Cardiac muscle cell (in vitro differentiated cells and primary cell): Measurements from ENCODE around the gene FNDC3B. TPM values are rescaled to one million over a fixed set of nuclear protein-coding genes. Genes with fewer than 3 reads are reported as not detected.

Experiments used
- DNase-seq, 2 donors: peaks; one replicate each; pipeline versions ENCODE4 v3.0.0 to v3.0.0-alpha.2; 2010 to 2017; ENCODE audit warnings: low read depth in 1 of 2, low spot score in 1 of 2
- H3K27ac ChIP-seq: fragments of 200-600 bp; sonication (generic); 2 replicates; pipeline ENCODE4 v1.5.1; 2016
- H3K27me3 ChIP-seq: fragments of 200-600 bp; sonication (generic); 2 replicates; pipeline ENCODE4 v1.6.0; 2016; ENCODE audit warnings: control low read depth
- H3K36me3 ChIP-seq: fragments of 200-600 bp; sonication (generic); 2 replicates; pipeline ENCODE4 v1.5.1; 2016; ENCODE audit warnings: control low read depth
- H3K4me1 ChIP-seq: fragments of 200-600 bp; sonication (generic); 2 replicates; pipeline ENCODE4 v1.8.1; 2017; ENCODE audit warnings: low read depth, mild to moderate bottlenecking, mixed run types
- H3K4me3 ChIP-seq: fragments of 200-600 bp; sonication (generic); 2 replicates; pipeline ENCODE4 v1.5.1; 2016; ENCODE audit warnings: mild to moderate bottlenecking
- H3K9me3 ChIP-seq: fragments of 200-600 bp; sonication (generic); 2 replicates; pipeline ENCODE4 v1.5.1; 2017; ENCODE audit warnings: low read depth, mild to moderate bottlenecking, control low read depth
- polyA plus RNA-seq: library from polyadenylated mRNA; unstranded; fragments of >200 nt; fragmentation: Nextera tagmentation; extraction: Ambion mirVana; gene quantifications from 2 replicates; pipeline ENCODE4 v1.2.1, GENCODE V29; 2016
- total RNA-seq: library from RNA; depleted of rRNA; stranded (reverse); fragments of >200 nt; gene quantifications from 2 replicates; pipeline ENCODE4 v1.2.3, GENCODE V29; 2016
- TF ChIP-seq, protein P1 (sequence below): IDR thresholded peaks from 2 replicates; pipeline ENCODE4 v1.5.1; 2012; ENCODE audit warnings: low read depth, mild to moderate bottlenecking, low read length

Gene FNDC3B
- total and polyA plus RNA-seq, 2 experiments from 2014 or later: 55.2 to 62.3 TPM

DNA sequence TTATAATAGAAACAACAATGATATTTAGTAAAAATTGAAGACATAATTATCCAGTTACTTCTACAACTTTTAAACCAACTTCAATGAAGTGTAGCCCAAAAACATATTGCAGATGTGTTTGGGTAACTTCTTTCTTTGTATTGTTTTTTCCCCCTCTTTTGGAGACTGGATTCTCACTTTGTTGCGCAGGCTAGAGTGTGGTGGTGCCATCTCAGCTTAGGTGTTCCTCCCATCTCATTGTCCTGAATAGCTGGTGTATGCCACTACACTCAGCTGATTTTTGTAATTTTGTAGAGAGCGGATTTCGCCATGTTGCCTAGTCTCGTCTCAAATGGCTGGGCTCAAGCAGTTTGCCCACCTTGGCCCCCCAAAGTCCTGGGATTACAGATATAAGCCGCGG lies 148.1 kb downstream of the FNDC3B start:
- Histone ChIP-seq H3K27me3 (no peaks in the 10 kb centered on the region), H3K4me3 (no peak overlapping the region), H3K27ac (no peak overlapping the region), H3K9me3 (no peaks in the 10 kb centered on the region), H3K36me3 (no peaks in the 10 kb centered on the region), H3K4me1 (peaks cover 20% of the 10 kb centered on the region)
- no peak for DNase-seq
- TF ChIP-seq, protein P1, sequence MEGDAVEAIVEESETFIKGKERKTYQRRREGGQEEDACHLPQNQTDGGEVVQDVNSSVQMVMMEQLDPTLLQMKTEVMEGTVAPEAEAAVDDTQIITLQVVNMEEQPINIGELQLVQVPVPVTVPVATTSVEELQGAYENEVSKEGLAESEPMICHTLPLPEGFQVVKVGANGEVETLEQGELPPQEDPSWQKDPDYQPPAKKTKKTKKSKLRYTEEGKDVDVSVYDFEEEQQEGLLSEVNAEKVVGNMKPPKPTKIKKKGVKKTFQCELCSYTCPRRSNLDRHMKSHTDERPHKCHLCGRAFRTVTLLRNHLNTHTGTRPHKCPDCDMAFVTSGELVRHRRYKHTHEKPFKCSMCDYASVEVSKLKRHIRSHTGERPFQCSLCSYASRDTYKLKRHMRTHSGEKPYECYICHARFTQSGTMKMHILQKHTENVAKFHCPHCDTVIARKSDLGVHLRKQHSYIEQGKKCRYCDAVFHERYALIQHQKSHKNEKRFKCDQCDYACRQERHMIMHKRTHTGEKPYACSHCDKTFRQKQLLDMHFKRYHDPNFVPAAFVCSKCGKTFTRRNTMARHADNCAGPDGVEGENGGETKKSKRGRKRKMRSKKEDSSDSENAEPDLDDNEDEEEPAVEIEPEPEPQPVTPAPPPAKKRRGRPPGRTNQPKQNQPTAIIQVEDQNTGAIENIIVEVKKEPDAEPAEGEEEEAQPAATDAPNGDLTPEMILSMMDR: no peak

DNA sequence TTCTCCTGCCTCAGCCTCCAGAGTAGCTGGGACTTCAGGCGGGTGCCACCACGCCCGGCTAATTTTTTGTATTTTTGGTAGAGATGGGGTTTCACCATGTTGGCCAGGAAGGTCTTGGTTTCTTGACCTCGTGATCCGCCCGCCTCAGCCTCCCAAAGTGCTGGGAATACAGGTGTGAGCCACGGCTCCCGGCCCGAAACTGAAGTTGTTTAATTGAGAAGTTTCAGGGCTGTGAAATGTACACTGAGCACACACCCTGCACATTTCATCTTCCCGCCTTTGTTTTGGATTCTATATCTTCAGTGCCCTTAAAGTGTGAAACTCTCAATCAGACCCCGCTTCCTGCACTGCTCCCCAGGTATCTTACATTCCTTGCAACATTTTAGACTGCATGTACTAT lies 149.1 kb downstream of the FNDC3B start:
- Histone ChIP-seq H3K36me3 (no peaks in the 10 kb centered on the region), H3K9me3 (no peaks in the 10 kb centered on the region), H3K27me3 (no peaks in the 10 kb centered on the region), H3K4me1 (peaks cover 15% of the 10 kb centered on the region), H3K27ac (no peak overlapping the region), H3K4me3 (no peak overlapping the region)
- DNase-seq: no peak
- TF ChIP-seq, protein P1: no peak

DNA sequence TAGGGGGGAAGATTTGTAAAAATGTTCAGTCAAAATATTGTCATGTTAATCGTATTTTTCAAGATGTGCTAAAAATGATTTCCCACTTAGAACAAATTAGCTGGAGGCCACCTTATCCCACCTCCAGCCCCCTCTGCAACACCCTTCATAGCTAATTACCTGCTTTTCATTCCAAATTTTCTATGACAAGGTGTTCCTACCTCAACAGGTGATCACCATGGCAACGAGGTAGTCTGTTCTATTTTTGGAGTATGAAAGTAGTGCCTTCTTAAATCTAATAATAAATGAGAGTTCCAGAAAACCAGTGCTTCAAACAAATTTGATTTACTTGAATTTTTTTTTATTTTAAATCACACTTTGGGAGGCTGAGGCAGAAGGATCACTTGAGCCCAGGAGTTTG lies 149.8 kb downstream of the FNDC3B start:
- peaks cover 15% of the 10 kb centered on the region for H3K4me1 ChIP-seq
- TF ChIP-seq, protein P1: no peak
- H3K9me3 ChIP-seq: no peaks in the 10 kb centered on the region
- no peak for DNase-seq
- no peaks in the 10 kb centered on the region for H3K27me3 ChIP-seq
- no peaks in the 10 kb centered on the region for H3K36me3 ChIP-seq
- no peak overlapping the region for H3K4me3 ChIP-seq
- H3K27ac ChIP-seq: no peak overlapping the region

DNA sequence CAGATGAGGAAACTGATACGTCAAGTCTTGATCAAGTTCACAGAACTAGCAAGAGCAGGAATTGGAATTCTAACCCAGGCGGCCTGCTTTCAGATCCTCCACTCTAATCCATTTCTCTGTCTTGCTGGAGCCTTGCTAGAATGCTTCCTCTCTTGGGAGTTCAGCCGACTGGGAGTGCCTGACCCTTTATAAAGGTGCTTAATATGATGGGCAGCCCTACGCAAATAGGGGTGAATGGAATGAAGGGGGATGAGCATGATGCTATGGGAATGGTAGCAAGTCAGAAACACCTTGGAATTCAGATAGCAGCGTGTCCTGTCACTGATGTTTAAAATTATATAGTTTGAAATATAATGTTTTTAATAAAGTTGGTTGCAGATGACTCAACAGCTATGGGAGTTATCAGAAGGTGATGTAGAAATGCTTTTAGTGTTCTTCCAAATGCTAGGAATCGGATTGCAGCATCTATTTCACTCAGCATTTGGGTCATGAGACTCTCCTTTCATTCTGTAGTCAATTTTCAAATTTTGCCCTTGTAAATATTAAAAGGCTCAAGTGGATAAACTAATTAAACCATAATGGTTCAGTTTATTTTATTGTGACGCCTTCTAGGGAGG lies 150.7 kb downstream of the FNDC3B start:
- Histone ChIP-seq H3K4me3 (no peak overlapping the region), H3K27me3 (no peaks in the 10 kb centered on the region), H3K27ac (no peak overlapping the region), H3K36me3 (no peaks in the 10 kb centered on the region), H3K4me1 (peaks cover 16% of the 10 kb centered on the region), H3K9me3 (no peaks in the 10 kb centered on the region)
- TF ChIP-seq, protein P1: no peak
- DNase-seq: peak in 1 of 2 donors; percentile 63

DNA sequence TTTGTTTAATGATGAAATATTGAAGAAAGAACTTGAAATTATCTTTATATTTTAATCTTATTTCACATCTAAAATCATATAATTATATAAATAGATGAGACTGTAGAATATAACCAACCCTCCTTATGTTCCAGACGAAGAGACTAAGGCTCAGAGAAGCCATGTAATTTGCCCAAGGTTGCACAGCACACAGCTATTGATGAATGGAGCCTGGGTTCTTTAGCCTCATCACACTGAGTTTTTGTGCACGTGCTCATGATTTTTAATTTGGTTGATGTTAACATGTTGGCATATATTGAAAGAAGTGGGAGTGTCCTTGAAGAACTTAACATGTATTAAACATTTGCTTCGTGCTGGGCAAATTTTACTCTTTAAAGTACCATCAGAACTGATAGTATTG lies 151.6 kb downstream of the FNDC3B start:
- Histone ChIP-seq H3K9me3 (no peaks in the 10 kb centered on the region), H3K27me3 (no peaks in the 10 kb centered on the region), H3K27ac (no peak overlapping the region), H3K4me1 (peaks cover 18% of the 10 kb centered on the region), H3K36me3 (no peaks in the 10 kb centered on the region), H3K4me3 (no peak overlapping the region)
- DNase-seq: no peak
- TF ChIP-seq, protein P1: no peak
